Measurements from ENCODE around the gene CHI3L1. TPM values are rescaled to one million over a fixed set of nuclear protein-coding genes. Genes with fewer than 3 reads are reported as not detected.

The CHI3L1 gene
- polyA plus RNA-seq, 1 of the 3 experiments (the other 2 are of a cell fraction) = not detected

DNA sequence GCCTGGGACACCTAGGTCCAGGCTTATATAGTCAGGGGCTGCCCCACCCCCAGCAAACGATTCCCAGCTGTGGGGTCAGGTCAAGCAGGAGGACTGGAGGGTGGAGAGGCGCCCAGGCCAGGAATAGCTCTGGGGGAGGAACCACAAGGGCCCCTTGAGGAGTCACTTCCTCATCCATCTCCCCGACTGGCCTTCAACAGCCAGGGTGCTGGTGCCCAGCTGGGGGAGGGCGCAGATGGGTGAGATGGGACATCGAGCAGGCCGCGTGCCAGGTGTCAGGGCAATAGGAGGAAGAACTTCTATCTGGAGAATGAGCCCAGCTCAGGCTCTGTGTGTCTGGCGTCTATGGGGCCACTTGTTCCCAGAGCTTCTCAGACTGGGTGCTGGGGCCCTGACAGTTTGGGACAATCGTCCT, 10.7 kb downstream of the CHI3L1 start:
- no peak overlapping the region for H2AFZ ChIP-seq (ENCODE audit: low read depth)
- no peaks in the 10 kb centered on the region for H3K9me3 ChIP-seq
- H3K27ac ChIP-seq (ENCODE audit: low read depth in 2 of 2, low read length in 1 of 2) = no peak overlapping the region
- H3K27me3 ChIP-seq (ENCODE audit: insufficient read depth) = no peaks in the 10 kb centered on the region
- no peaks in the 10 kb centered on the region for H3K36me3 ChIP-seq (replicated peaks in 1 of 2; ENCODE audit: control insufficient read depth in 1 of 2, insufficient read depth in 2 of 2, low read length in 1 of 2)
- H3F3A ChIP-seq (replicated peaks; ENCODE audit: insufficient read depth) = no peaks in the 10 kb centered on the region
- no peaks in the 10 kb centered on the region for H3K9me2 ChIP-seq
- H3K79me2 ChIP-seq (ENCODE audit: insufficient read depth) = no peaks in the 10 kb centered on the region
- 88% methylated on average over 5 of the region's 9 CpGs for WGBS (ENCODE audit: low lambda C conversion rate)
- no peak overlapping the region for H3K4me2 ChIP-seq
- H3K4me3 ChIP-seq (ENCODE audit: low read depth in 2 of 2, low read length in 1 of 2) = no peak overlapping the region
- H4K20me1 ChIP-seq (ENCODE audit: insufficient read depth) = no peaks in the 10 kb centered on the region
- H3K9ac ChIP-seq = no peak overlapping the region
- ChIA-PET POLR2A (no interaction called here), CTCF (interaction anchor here (0.9 to 2.9 kb wide), 8 partner anchors 10 to 136 kb away, joined by 3 to 17 read pairs (median 4); partner anchors contain the start of gene ADORA1)
- peaks cover 17 to 22% of the 10 kb centered on the region in 2 experiments; a peak in 2 of 4 replicates for H3K4me1 ChIP-seq (ENCODE audit: control insufficient read depth in 1 of 2, insufficient read depth in 2 of 2, low read depth in 1 of 2, low read length in 1 of 2)
- TF ChIP-seq, protein P1, sequence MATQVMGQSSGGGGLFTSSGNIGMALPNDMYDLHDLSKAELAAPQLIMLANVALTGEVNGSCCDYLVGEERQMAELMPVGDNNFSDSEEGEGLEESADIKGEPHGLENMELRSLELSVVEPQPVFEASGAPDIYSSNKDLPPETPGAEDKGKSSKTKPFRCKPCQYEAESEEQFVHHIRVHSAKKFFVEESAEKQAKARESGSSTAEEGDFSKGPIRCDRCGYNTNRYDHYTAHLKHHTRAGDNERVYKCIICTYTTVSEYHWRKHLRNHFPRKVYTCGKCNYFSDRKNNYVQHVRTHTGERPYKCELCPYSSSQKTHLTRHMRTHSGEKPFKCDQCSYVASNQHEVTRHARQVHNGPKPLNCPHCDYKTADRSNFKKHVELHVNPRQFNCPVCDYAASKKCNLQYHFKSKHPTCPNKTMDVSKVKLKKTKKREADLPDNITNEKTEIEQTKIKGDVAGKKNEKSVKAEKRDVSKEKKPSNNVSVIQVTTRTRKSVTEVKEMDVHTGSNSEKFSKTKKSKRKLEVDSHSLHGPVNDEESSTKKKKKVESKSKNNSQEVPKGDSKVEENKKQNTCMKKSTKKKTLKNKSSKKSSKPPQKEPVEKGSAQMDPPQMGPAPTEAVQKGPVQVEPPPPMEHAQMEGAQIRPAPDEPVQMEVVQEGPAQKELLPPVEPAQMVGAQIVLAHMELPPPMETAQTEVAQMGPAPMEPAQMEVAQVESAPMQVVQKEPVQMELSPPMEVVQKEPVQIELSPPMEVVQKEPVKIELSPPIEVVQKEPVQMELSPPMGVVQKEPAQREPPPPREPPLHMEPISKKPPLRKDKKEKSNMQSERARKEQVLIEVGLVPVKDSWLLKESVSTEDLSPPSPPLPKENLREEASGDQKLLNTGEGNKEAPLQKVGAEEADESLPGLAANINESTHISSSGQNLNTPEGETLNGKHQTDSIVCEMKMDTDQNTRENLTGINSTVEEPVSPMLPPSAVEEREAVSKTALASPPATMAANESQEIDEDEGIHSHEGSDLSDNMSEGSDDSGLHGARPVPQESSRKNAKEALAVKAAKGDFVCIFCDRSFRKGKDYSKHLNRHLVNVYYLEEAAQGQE (IDR thresholded peaks at IDR 0.05; ENCODE audit: low read depth, low read length) = no peak
- TF ChIP-seq TAF1 (IDR thresholded peaks at IDR 0.05; ENCODE audit: borderline replicate concordance, low read depth, low read length) = no peak
- TF ChIP-seq NRF1 (IDR thresholded peaks at IDR 0.05; ENCODE audit: low read depth, low read length) = no peak
- TF ChIP-seq GATA2 (CRISPR knock-in tag; IDR thresholded peaks at IDR 0.05) = no peak
- no peak for TF ChIP-seq RXRA (IDR thresholded peaks at IDR 0.05; ENCODE audit: borderline replicate concordance, low read depth)
- no peak for TF ChIP-seq MEF2A (IDR thresholded peaks at IDR 0.05; ENCODE audit: borderline replicate concordance, low read depth)
- TF ChIP-seq POLR2AphosphoS5 (IDR thresholded peaks at IDR 0.05; ENCODE audit: low read depth, low read length) = no peak
- no peak for TF ChIP-seq ELF1 (IDR thresholded peaks at IDR 0.05)
- no peak for TF ChIP-seq JUND (IDR thresholded peaks at IDR 0.05)
- TF ChIP-seq, protein P2, sequence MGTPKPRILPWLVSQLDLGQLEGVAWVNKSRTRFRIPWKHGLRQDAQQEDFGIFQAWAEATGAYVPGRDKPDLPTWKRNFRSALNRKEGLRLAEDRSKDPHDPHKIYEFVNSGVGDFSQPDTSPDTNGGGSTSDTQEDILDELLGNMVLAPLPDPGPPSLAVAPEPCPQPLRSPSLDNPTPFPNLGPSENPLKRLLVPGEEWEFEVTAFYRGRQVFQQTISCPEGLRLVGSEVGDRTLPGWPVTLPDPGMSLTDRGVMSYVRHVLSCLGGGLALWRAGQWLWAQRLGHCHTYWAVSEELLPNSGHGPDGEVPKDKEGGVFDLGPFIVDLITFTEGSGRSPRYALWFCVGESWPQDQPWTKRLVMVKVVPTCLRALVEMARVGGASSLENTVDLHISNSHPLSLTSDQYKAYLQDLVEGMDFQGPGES (IDR thresholded peaks at IDR 0.05; ENCODE audit: low read depth, low read length) = no peak
- TF ChIP-seq NFIC (IDR thresholded peaks at IDR 0.05; ENCODE audit: borderline replicate concordance) = no peak
- TF ChIP-seq MXI1 (IDR thresholded peaks at IDR 0.05; ENCODE audit: low read depth, low read length) = no peak
- TF ChIP-seq, protein P3, sequence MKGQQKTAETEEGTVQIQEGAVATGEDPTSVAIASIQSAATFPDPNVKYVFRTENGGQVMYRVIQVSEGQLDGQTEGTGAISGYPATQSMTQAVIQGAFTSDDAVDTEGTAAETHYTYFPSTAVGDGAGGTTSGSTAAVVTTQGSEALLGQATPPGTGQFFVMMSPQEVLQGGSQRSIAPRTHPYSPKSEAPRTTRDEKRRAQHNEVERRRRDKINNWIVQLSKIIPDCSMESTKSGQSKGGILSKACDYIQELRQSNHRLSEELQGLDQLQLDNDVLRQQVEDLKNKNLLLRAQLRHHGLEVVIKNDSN (IDR thresholded peaks at IDR 0.05; ENCODE audit: borderline replicate concordance, low read depth) = no peak
- no peak for TF ChIP-seq GABPA (IDR thresholded peaks at IDR 0.05; ENCODE audit: low read depth)
- no peak for TF ChIP-seq SIN3A (IDR thresholded peaks at IDR 0.05; ENCODE audit: borderline replicate concordance, low read depth, low read length)
- TF ChIP-seq EZH2phosphoT487 (IDR thresholded peaks at IDR 0.05; ENCODE audit: borderline replicate concordance, low read depth) = no peak
- TF ChIP-seq RAD21 (IDR thresholded peaks at IDR 0.05; ENCODE audit: low read length) = no peak
- TF ChIP-seq, protein P4, sequence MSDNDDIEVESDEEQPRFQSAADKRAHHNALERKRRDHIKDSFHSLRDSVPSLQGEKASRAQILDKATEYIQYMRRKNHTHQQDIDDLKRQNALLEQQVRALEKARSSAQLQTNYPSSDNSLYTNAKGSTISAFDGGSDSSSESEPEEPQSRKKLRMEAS (IDR thresholded peaks at IDR 0.05; ENCODE audit: low read depth) = no peak
- no peak for DNase-seq

Data from SK-N-SH (cell line).